Superior temporal gyrus (tissue), 1 donor: ENCODE results near the gene FAF2.
"Not testable (repeated sequence)": the region's sequence is repeated elsewhere in the genome, so short reads cannot be mapped to it uniquely, and the experiment has no call there.

Source experiments
- DNase-seq: peaks from one replicate; pipeline ENCODE4 v3.0.0-alpha.2; 2016; ENCODE audit errors: extremely low spot score

The FAF2 gene

GRCh38 chr5:176418251-176418650 is 29.9 kb upstream of the FAF2 start:
- DNase-seq, result no peak

DNA sequence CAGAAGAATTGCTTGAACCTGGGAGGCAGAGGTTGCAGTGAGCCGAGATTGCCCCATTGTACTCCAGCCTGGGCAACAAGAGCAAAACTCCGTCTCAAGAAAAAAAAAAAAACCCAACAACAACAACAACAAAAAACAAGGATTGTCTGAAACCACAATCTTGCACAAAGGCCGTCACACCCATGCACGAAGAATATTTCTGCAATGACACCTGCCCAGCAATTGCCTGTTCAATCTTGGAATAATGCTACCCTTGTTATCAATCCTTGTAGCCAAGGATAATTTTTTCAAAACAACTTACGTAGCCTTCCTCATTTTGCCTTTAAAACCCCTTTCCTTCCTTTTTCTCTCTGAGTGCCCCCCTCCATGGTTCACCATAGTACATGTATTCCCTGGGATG is 28.1 kb upstream of the FAF2 start:
- DNase-seq, result no peak

DNA sequence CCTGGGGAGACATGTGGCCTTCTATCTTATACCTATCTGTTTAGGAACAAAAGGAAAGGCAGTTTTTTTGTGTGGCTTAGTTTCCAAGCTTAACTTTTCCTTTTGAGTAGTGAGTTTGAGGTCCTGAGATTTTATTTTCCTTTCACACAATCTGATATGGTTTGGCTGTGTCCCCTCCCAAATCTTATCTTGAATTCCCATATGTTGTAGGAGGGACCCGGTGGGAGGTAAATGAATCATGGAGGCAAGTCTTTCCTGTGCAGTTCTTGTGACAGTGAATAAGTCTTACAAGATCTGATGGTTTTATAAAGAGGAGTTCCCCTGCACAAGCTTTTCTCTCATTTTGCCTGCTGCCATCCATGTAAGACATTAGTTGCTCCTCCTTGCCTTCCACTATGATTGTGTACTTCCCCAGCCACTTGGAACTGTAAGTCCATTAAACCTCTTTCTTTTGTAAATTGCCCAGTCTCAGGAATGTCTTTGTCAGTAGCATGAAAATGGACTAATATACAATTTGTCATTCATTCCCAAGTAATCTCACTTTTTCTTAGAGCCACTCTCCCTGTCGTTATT is 27.1 kb upstream of the FAF2 start:
- no peak for DNase-seq

- no peak for DNase-seq
Measured at GRCh38 chr5:176424181-176424580, 24.0 kb upstream of the FAF2 start.

DNA sequence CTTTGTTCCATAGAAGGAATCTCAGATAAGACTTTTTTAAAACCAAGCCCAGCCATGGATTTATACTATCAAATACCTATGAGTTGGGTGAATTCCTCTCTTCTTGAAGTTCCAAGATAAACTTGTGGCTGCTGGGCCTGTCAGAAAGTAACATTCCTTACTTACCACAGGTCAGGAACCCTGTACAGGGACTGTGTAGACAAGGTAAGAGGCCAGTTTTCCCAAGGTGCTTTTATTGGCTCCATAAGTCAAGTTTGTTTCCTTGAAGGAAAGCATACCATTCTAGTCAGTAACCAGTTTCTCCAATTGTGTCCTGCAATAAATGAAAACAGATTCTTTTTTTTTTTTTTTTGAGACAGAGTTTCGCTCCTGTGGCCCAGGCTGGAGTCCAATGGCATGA is 23.0 kb upstream of the FAF2 start:
- DNase-seq, result no peak

DNA sequence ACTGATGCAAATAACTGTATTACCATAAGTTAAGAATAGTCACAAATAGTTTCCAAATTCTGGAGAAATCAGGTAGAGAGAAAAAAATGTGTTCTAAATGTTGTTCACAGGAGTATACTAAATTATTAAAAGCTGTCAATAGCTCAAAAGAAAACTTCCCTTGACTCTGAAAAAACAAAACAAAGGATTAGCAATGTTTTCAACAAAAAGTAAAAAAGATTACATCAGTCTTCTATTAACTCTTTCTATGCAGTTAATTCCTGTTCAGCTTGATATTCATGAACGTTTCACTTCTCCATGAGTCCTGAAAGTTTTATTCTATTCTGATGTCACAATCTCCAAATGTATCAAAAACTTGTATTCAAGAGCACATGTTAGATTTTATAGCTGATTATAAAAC is 22.4 kb upstream of the FAF2 start:
- no peak for DNase-seq

DNA sequence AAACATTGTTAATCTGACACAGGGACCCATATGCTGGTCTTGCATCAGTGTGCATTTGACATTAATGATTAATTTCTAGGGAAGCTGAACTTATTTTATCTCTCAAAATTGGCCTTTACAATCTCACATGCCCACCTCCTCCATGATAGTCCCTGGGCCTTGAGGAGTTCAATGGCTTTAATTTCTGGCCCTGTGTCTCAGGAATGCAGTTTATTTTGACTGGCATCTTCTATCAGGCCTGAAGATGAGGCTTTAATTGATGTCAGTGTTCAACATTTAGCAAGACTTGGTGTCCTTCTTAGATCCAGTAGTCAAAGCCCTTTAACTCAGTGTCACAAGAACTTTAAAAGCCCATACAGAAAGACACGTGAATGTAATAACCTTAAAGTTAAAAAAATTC is 21.3 kb upstream of the FAF2 start:
- DNase-seq, result no peak

- no peak for DNase-seq
Measured at GRCh38 chr5:176427971-176428370, 20.2 kb upstream of the FAF2 start.

DNA sequence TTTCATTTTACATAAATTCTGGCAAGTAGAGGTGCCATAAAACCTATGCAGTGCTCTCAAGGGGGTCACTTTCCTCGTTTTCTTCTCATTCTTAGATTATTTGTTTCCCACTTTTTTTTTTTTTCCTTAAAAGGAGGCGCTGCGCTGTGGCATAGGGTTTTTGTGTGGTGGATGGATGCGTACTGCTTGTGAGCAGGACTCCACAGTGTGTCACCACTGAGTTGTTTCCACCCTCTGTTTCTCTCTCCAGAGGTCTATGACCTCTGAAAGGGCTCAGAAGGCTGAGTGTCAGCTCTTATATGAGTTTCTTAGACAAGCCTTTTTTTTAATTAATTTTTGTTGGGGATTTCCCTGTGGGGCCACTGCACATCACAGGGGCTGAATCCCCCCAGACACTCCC is 18.2 kb upstream of the FAF2 start:
- DNase-seq, result no peak

- DNase-seq, result no peak
Measured at GRCh38 chr5:176432707-176433106, 15.5 kb upstream of the FAF2 start.

GRCh38 chr5:176436656-176437055 is 11.5 kb upstream of the FAF2 start:
- DNase-seq, result no peak

DNA sequence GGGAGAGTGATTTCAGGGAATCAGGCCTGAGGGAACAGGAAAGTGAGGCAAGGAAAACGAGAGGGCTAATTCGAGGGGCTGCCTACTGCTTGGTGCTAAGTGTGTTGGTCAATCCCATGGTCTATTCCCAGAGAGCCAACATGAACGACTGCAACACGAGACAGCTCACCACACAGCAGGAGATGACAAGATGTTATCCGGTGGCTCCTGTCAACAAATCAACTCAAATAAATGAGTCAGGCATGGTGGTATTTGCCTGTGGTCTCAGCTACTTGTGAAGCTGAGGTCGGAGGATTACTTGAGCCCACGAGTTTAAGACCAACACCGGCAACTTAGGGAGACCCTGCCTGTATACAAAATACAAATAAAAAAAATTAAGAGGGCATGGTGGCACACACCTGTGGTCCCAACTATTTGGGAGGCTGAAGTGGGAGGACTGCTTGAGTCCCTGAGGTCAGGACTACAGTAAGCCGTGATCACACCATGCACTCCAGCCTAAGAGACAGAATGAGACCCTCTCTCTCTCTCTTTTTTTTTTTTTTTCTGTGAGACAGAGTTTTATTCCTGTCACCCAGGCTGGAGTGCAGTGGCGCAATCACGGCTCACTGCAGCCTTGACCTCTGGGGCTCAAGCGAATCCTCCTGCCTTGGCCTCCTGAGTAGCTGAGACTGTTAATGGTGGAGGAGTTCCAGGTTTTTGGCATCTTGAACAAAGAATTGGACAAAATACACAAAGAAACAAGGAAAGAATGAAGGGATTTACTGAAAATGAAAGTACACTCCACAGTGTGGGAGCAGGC is 9.0 kb upstream of the FAF2 start:
- no peak for DNase-seq

- DNase-seq, result no peak
Measured at GRCh38 chr5:176440927-176441706, 7.1 kb upstream of the FAF2 start.

DNA sequence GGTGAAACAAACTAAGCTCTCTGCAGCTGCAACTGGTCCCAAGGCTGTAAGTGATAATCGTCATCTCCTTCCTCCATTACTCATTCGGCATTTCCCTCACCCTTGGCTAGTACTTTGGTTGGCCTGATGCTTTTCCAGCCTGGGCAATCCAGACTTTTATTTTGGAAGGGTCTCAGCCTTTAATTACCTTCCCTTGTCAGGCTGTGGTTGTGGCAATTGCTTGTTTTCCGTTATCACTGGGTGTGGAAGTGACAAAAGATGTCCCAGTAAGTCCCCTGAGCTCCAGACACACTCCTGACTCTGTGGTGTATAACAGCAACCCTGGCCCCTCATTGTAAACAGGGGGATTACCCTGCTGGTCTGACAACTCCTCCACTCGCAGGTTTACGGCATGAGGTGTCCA is 6.3 kb upstream of the FAF2 start:
- DNase-seq, result no peak

GRCh38 chr5:176442911-176443310 is 5.3 kb upstream of the FAF2 start:
- DNase-seq, result not testable (repeated sequence)

- no peak for DNase-seq
Measured at GRCh38 chr5:176444742-176445141, 3.4 kb upstream of the FAF2 start.

DNA sequence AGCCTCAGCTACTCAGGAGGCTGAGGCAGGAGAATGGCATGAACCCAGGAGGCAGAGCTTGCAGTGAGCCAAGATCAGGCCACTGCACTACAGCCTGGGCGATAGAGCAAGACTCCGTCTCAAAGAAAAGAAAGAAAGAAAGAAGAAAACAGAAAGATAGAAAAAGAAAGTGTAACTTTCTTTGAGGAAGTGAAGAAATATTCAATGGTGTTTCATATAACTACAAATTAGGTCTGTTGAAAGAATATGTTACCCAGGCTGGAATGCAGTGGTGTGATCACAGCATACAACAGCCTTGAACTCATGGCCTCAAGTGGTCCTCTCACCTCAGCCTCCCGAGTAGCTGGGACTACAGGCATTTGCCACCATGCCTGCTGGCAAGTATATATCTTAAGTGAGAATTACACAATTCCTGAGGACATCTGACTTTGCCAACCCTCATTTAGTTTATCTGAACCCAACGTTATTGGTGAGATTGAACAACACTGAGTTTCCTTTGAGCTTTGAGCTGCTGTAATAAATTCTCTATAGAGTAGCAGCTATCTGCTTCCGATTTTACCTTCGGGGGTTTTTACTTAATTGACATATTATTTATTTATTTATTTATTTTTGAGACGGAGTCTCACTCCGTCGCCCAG is 2.0 kb upstream of the FAF2 start:
- DNase-seq, result no peak

- DNase-seq, result no peak
Measured at GRCh38 chr5:176446884-176447590, 1.1 kb upstream of the FAF2 start.

DNA sequence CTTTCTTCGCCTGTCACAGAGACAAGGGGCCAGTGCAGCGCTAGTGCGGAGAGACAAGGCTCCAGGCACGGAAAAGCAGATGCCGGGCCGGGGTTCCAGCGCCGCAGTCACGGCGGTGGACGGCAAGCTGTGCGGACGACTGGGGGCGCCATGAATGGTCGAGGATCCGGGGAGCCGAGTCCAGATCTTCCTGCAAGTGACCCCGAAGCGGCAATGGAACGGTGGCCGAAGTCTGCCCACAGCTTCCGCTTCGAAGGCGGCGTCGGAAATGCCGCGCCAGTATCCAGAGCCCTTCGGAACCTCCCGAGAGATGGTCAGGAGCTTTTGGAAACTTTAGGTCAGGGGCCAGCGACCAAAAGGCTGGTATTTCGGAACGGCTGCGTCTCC is 601 bp upstream of the FAF2 start:
- no peak for DNase-seq

DNA sequence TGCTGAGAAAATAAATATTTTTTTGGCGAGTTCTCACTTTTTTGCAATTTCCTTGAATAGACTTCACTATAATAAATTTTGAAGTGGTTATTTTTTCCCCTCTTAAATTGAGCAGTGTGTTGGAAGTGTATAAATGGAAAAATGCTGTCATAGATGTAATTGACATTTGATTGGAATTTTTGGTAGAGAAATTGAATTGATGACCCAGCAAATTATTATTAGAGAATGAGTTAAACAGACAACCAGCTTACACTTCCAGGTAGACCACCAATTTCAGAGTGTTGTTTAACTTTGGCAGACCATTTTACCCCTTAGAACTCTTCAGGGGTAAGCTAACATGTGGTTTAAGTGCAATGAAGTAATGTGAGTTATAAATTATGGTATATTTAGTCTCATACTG is 1.9 kb downstream of the FAF2 start:
- no peak for DNase-seq

DNA sequence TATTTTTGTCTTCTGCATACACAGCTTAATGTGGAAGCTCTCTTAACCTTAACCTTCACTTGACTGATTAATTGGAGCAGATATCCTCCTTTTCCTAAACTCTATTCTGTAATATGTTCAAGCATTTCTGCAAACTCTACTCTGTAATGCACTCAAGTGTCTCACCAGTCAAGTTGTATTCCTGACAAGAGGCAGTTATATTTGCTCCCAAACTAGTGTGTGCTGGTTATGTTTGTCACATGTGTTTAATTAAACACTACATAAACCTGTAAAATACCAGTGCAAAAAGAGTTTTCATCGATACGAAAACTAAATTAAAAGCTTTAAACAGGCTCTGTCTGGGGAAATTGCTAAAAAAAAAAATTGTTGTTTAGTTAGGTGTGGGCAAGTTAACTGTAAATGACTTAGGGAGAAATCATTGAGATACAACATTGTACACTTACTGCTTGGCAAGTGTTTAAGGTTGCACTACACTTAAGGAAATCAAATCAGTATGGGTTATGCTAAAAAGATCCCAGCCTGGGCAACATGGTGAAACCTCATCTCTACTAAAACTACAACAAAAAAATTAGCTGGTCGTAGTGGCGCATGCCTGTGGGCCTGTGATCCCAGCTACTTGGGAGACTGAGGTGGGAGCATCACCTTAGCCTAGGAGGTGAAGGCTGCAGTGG is 6.7 kb downstream of the FAF2 start:
- DNase-seq, result no peak
